ENCODE results near the gene HOXB5.

Gene HOXB5

GRCh38 chr17:48582750-48583069 lies 10.9 kb downstream of the HOXB5 start:
- peaks cover 0 to 18% of the 10 kb centered on the region in 2 experiments; a peak in 1 of 3 replicates for H3K36me3 ChIP-seq (ENCODE audit: control insufficient read depth in 2 of 2, insufficient read depth in 1 of 2, low read length in 2 of 2)

GRCh38 chr17:48579760-48580554 lies 13.6 kb downstream of the HOXB5 start:
- CTCF ChIA-PET, result interaction anchor here (0.6 to 1.5 kb wide), 5 partner anchors 79 to 364 kb away, joined by 3 read pairs; no protein-coding TSS in a partner anchor
- Histone ChIP-seq H3K36me3 (ENCODE audit: control insufficient read depth in 2 of 2, insufficient read depth in 1 of 2, low read length in 2 of 2) (peaks cover 0 to 18% of the 10 kb centered on the region in 2 experiments; a peak in 1 of 3 replicates), H3K4me1 (ENCODE audit: control insufficient read depth, insufficient read depth, low read length) (peaks cover 65% of the 10 kb centered on the region), H3K4me3 (ENCODE audit: low read depth, low read length) (no peak overlapping the region), H3K27ac (ENCODE audit: extremely low read depth, low read depth, low read length) (peak overlapping the region; percentile 92; the same call in 1 of the 2 replicates), H3K9me3 (ENCODE audit: control insufficient read depth, insufficient read depth, low read depth, low read length) (no peaks in the 10 kb centered on the region)
- POLR2A ChIA-PET, result interaction anchor here (0.7 to 1.3 kb wide), 5 partner anchors 13 to 556 kb away, joined by 3 to 9 read pairs (median 4); no protein-coding TSS in a partner anchor
- TF ChIP-seq ZNF248 (tag by site-specific recombination; IDR thresholded peaks at IDR 0.05), result no peak
- TF ChIP-seq OVOL3 (tag by site-specific recombination; IDR thresholded peaks at IDR 0.05), result no peak
- TF ChIP-seq ZNF174 (tag by site-specific recombination; IDR thresholded peaks at IDR 0.05), result no peak
- no peak for TF ChIP-seq HOXA7 (CRISPR knock-in tag; IDR thresholded peaks at IDR 0.05; ENCODE audit: borderline replicate concordance)
- no peak for TF ChIP-seq BCL11A (tag by site-specific recombination; IDR thresholded peaks at IDR 0.05; ENCODE audit: low read depth)
- peak; percentile 72 for TF ChIP-seq PRDM6 (tag by site-specific recombination; IDR thresholded peaks at IDR 0.05)
- no peak for TF ChIP-seq ZNF426 (tag by site-specific recombination; IDR thresholded peaks at IDR 0.05)
- peak; percentile 87 for TF ChIP-seq ZNF362 (tag by site-specific recombination; IDR thresholded peaks at IDR 0.05)
- TF ChIP-seq SP3 (tag by site-specific recombination; IDR thresholded peaks at IDR 0.05), result no peak
- TF ChIP-seq ZNF148 (tag by site-specific recombination; IDR thresholded peaks at IDR 0.05; ENCODE audit: borderline replicate concordance), result no peak
- TF ChIP-seq YY1 (tag by site-specific recombination; IDR thresholded peaks at IDR 0.05), result 0 out of 2 replicates have a peak, but pooled peaks have one; percentile 11
- TF ChIP-seq ZNF658 (tag by site-specific recombination; IDR thresholded peaks at IDR 0.05), result no peak
- no peak for TF ChIP-seq PRDM10 (tag by site-specific recombination; IDR thresholded peaks at IDR 0.05)
- no peak for TF ChIP-seq RBAK (tag by site-specific recombination; IDR thresholded peaks at IDR 0.05)
- TF ChIP-seq ZNF488 (tag by site-specific recombination; IDR thresholded peaks at IDR 0.05), result no peak
- no peak for TF ChIP-seq REST (tag by site-specific recombination; IDR thresholded peaks at IDR 0.05)

More at GRCh38 chr17:48582750-48583069, 10.9 kb downstream of the HOXB5 start:
- no peaks in the 10 kb centered on the region for H3K9me3 ChIP-seq (ENCODE audit: control insufficient read depth, insufficient read depth, low read depth, low read length)
- H3K27ac ChIP-seq (ENCODE audit: extremely low read depth, low read depth, low read length), result peak overlapping the region; percentile 92
- TF ChIP-seq ZNF843 (tag by site-specific recombination; IDR thresholded peaks at IDR 0.05) (no peak), IKZF3 (tag by site-specific recombination; IDR thresholded peaks at IDR 0.05) (peak; percentile 69; the same call in 1 of the 2 replicates), ZNF292 (tag by site-specific recombination; IDR thresholded peaks at IDR 0.05; ENCODE audit: borderline replicate concordance, low read depth) (0 out of 2 replicates have a peak, but pooled peaks have one; percentile 6), GLI4 (tag by site-specific recombination; IDR thresholded peaks at IDR 0.05) (no peak)
- peak overlapping the region; percentile 67 for H3K4me3 ChIP-seq (ENCODE audit: low read depth, low read length)
- CTCF ChIA-PET, result interaction anchor here (0.6 to 2.4 kb wide), 27 partner anchors 11 to 368 kb away, joined by 3 to 15 read pairs (median 5); partner anchors contain the start of genes HOXB5 and HOXB9
- H3K4me1 ChIP-seq (ENCODE audit: control insufficient read depth, insufficient read depth, low read length), result peaks cover 57% of the 10 kb centered on the region
- POLR2A ChIA-PET, result interaction anchor here (0.9 to 1.2 kb wide), 2 partner anchors 13 to 23 kb away, joined by 3 read pairs; no protein-coding TSS in a partner anchor
